Kidney epithelial cell (primary cell): ENCODE results near the gene SLC37A3. TPM values are rescaled to one million over a fixed set of nuclear protein-coding genes. Genes with fewer than 3 reads are reported as not detected.

Experiments used
- DNase-seq: peaks from one replicate; pipeline ENCODE4 v3.0.0-alpha.2; 2010; ENCODE audit warnings: low read depth
- H3K27me3 ChIP-seq: 2 replicates; pipeline ENCODE4 v1.6.0; 2011; ENCODE audit warnings: low read length; ENCODE audit not compliant: control insufficient read depth, insufficient read depth
- H3K36me3 ChIP-seq: 2 replicates; pipeline ENCODE4 v1.5.1; 2011; ENCODE audit warnings: low read length; ENCODE audit not compliant: control insufficient read depth, insufficient read depth
- H3K4me3 ChIP-seq: 2 replicates; pipeline ENCODE4 v1.5.1; 2011; ENCODE audit warnings: low read depth, mild to moderate bottlenecking, control low read depth, low read length
- CTCF ChIP-seq: IDR thresholded peaks from 2 replicates; pipeline ENCODE4 v1.5.1; 2011; ENCODE audit warnings: mild to moderate bottlenecking, moderate library complexity, low read length, control low read depth, inconsistent platforms; ENCODE audit not compliant: insufficient read depth, poor library complexity, severe bottlenecking
- total RNA-seq: library from RNA; depleted of rRNA; stranded (reverse); fragments of >200 nt; gene quantifications from 2 replicates; pipeline ENCODE4 v1.2.3, GENCODE V29; 2015

The SLC37A3 gene
- total RNA-seq, 1 donor from 2014 or later, result 34.7 TPM

GRCh38 chr7:140334341-140335057 is 63.8 kb downstream of the SLC37A3 start:
- TF ChIP-seq CTCF, result no peak
- no peak for DNase-seq
- Histone ChIP-seq H3K27me3 (no peaks in the 10 kb centered on the region), H3K36me3 (no peaks in the 10 kb centered on the region), H3K4me3 (no peak overlapping the region)

GRCh38 chr7:140333686-140334085 is 64.6 kb downstream of the SLC37A3 start:
- TF ChIP-seq CTCF, result no peak
- Histone ChIP-seq H3K36me3 (no peaks in the 10 kb centered on the region), H3K4me3 (no peak overlapping the region), H3K27me3 (no peaks in the 10 kb centered on the region)
- DNase-seq, result no peak

GRCh38 chr7:140333223-140333622 is 65.1 kb downstream of the SLC37A3 start:
- DNase-seq, result no peak
- no peak for TF ChIP-seq CTCF
- no peaks in the 10 kb centered on the region for H3K36me3 ChIP-seq
- no peaks in the 10 kb centered on the region for H3K27me3 ChIP-seq
- no peak overlapping the region for H3K4me3 ChIP-seq

- DNase-seq, result no peak
- no peaks in the 10 kb centered on the region for H3K36me3 ChIP-seq
- no peak overlapping the region for H3K4me3 ChIP-seq
- no peaks in the 10 kb centered on the region for H3K27me3 ChIP-seq
- no peak for TF ChIP-seq CTCF
Measured at GRCh38 chr7:140330595-140330994, 67.7 kb downstream of the SLC37A3 start.

GRCh38 chr7:140330128-140330527 is 68.2 kb downstream of the SLC37A3 start:
- H3K36me3 ChIP-seq, result no peaks in the 10 kb centered on the region

More at GRCh38 chr7:140330128-140330527, 68.2 kb downstream of the SLC37A3 start:
- no peak for DNase-seq
- H3K27me3 ChIP-seq, result no peaks in the 10 kb centered on the region
- no peak overlapping the region for H3K4me3 ChIP-seq
- no peak for TF ChIP-seq CTCF
